ENCODE measurements around the gene HNRNPUL1.
"Not testable (repeated sequence)": the region's sequence is repeated elsewhere in the genome, so short reads cannot be mapped to it uniquely, and the experiment has no call there.

HNRNPUL1 gene

DNA sequence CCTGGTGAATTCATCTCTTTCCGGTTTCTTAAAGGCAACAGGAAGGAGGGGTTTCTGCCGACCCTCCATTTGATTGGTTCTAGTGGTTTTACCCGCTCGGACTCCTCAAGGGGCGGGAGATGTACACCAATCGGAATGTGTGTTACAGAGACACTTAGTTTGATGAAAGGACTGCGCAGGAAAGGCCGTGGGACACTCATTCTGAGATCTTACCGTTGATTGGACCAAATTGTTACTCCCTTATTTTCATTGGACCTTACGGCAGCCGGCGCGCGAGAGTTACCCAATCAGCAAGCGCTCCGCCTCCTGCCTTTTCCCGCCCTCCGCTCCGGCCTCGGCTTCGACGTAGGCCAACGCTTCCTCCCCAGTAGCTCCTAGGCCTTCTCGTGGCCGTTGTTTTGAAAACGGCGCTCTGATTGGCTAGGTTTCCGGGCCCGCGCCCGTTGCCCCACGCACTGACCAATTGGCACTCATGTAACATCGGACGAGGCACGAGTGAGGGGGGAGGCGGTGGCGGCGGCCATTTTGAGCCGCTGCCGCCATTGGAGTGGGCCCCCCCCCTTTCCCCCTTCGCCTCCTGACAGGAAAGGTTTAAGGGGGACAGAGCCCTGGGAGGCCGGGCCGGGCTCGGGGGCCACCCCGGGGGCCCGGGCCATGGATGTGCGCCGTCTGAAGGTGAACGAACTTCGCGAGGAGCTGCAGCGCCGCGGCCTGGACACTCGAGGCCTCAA is at the start of gene HNRNPUL1:
Gene HNRNPUL1 (plus strand): TSS at position 523 of the 731 bp plus-strand sequence. CDS start 132 bp downstream, at position 655.
- peak; percentile 98 for DNase-seq (ENCODE audit: low read depth)

DNA sequence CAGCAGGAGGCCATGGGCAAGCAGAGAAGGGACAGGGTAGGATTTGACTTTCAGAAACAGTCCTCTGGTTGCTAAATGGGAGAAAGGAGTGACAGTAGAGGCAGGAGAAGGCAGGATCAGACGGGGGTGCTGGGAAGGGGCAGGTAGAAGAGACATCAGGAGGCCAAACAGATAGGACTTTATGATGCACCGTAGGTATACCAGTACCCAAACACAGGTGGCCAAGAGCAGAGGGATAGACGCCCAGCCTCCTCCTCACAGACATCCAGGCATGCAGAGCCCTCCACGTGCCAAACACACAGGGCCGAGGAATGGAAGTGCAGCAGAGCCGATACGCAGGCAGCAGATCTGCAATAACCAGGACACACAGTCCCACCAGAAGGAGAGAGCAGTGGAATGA is 46.4 kb upstream of the HNRNPUL1 start:
- no peak for DNase-seq (ENCODE audit: low read depth)

DNA sequence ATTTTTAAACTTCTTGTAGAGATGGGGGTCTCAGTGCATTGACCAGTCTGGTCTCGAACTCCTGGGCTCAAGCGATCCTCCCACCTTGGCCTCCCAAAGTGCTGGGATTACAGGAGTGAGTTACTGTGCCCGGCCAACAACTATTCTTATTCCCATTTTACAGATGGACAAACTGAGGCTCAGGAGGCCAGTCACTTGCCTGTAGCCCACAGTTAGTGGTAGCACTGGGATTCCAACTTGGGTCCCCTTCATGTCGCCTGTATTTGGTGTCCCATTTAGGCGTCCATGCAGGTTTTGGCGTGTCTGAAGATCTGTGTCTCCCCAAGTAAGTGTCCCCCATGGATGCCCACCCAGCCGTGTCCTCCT is 45.9 kb upstream of the HNRNPUL1 start:
- DNase-seq (ENCODE audit: low read depth): no peak

DNA sequence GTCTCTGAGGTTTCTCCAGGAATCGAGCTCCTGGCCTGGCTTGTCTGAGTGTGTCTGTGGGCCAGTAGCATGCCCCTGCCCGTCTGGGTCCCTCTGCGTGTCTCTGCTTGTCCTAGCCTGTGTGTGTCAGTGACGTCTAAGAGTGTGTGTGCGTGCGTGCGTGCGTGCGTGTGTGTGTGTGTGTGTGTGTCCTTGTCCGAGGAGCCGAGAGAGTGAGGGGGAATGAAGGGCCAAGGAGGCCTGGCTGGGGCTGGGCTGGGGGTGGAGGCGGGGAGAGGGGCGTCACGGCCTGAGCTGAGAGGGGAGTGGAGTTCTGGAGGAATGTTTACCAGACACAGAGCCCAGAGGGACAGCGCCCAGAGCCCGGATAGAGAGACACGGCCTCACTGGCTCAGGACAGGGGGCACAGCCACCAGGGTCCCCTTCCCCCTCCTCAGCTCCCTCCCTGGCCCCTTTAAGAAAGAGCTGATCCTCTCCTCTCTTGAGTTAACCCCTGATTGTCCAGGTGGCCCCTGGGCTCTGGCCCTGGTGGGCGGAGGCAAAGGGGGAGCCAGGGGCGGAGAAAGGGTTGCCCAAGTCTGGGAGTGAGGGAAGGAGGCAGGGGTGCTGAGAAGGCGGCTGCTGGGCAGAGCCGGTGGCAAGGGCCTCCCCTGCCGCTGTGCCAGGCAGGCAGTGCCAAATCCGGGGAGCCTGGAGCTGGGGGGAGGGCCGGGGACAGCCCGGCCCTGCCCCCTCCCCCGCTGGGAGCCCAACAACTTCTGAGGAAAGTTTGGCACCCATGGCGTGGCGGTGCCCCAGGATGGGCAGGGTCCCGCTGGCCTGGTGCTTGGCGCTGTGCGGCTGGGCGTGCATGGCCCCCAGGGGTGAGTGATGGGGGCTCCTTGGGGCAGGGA is 45.3 kb upstream of the HNRNPUL1 start, which contains the start of gene AXL:
Gene AXL (plus strand): TSS at position 609 of the 893 bp plus-strand sequence. CDS start 170 bp downstream, at position 779.
- DNase-seq (ENCODE audit: low read depth): no peak

GRCh38 chr19:41219924-41220567 is 44.1 kb upstream of the HNRNPUL1 start:
- no peak for DNase-seq (ENCODE audit: low read depth)

- DNase-seq (ENCODE audit: low read depth): no peak
Observed at GRCh38 chr19:41220811-41221210, 43.4 kb upstream of the HNRNPUL1 start.

DNA sequence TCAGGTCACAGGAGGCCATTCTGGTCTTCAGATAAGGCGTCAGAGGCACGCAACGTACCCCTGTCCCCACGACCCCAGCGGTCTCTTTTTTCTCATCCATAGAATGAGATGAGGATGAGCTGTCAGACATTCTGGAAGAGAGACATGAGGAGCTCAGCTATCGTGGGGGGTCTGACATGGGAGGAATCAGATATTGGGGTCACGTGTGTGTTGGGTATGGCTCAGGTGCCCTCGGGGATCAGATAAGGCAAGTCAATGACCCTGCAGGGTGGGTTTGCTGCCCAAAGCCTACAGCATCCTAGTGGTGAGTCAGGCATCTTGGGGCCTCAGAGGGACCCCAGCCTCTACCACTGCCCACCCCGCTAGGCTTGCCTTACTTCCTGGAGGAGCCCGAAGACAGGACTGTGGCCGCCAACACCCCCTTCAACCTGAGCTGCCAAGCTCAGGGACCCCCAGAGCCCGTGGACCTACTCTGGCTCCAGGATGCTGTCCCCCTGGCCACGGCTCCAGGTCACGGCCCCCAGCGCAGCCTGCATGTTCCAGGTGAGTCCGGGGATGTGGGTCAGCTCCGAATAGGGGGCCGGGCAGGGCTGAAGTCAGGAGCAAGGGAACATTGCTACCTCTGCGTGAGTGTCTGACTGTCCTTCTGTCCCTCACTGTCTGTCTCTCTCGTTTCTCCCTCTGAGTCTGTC is 42.5 kb upstream of the HNRNPUL1 start:
- no peak for DNase-seq (ENCODE audit: low read depth)

DNA sequence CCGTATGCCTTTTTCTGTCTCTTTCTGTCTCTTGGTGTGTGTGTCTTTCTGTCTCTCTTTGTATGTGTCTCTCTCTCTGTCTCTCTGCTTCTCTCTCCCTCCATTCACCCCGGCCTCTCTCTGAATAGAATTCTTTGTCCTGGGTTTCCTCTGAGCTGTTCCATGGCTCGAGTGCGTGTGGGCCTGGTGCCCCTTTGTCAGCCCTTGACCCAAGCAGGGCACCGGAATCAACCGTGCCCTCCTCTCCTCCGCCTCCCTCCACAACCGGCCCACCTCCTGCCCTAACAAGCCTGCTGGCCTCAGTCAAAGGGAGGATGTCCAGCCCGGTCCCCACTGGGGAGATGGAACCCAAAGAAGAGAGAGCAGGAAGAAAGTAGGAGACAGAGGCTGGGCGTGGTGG is 41.9 kb upstream of the HNRNPUL1 start:
- no peak for DNase-seq (ENCODE audit: low read depth)

DNA sequence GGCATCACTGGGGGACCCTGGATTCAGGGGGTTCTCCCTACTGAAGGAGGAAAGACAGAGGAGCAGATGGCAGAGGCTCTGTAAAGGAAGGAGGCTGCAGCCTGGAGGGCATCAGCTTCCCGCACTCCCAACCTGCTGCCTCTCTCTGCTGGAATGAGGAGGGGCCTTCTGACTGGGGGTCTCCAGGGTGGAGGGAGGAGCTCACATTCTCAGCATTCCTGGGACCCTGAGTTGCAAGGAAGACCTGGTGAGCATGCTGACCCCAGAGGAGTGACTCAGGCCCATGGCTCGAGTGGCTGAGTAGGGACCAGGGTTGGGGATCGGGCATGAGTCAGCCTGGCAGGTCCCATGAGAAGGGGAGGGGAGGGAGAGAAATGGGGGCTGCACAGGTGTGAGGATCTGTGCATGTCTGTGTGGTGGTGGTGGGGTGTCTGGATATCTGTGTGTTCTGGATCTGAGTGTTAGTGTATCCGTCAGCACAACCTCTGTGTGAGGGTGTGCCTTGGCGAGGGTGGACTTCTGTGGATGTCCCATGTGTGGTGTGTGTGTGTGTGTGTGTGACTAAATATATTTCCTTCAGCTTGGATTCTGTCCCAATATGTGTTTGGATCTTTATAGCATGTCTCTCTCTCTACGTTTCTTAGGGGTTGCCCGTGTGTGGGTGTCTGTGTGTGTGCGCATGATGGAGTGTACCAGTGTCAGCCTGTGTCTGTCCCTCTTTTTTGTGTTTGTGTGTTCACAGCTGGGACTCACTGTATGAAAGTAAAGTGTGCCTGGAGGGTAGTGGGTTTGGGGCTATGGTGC is 40.5 kb upstream of the HNRNPUL1 start:
- DNase-seq (ENCODE audit: low read depth): no peak

DNA sequence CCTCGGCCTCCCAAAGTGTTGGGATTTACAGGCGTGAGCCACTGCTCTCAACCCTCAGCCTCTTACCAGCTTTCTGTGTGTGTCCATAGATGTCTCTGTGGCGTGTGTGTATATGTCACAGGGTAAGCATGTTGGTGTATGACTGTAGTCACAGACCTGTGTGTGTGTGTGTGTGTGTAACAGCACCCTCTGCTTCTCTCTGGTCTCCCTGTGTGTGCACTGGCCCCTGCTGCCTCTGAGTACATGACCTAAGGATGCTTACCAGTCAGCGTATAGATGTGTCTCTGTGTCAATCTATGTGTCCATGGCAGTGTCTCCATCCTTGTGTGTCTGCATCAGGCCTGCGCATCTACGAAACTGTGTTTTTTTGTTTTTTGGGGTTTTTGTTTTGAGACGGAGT is 39.5 kb upstream of the HNRNPUL1 start:
- DNase-seq (ENCODE audit: low read depth): no peak

- DNase-seq (ENCODE audit: low read depth): peak; percentile 29
Observed at GRCh38 chr19:41225238-41226052, 38.7 kb upstream of the HNRNPUL1 start.

GRCh38 chr19:41226053-41226873 is 37.9 kb upstream of the HNRNPUL1 start:
- DNase-seq (ENCODE audit: low read depth): peak; percentile 11

DNA sequence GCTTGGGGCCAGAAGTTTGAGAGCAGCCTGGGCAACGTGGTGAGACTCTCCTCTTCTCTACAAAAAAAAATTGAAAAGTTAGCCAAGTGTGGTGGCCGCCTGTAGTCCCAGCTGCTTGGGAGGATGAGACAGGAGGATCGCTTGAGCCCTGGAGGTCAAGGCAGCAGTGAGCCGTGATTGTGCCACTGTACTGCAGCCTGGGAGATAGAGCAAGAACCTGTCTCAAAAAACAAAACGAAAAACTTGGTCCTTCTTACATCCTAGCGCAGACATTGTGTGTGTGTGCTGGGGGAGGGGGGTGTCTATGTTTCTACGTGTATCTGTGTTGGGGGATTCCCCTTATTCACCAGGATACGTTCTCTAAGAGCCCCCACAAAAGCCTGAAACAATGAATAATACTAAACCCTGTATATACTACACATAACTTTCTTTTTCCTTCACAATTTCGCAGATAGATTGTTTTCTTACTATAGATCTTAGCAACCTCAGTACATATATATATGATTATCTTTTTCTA is 37.2 kb upstream of the HNRNPUL1 start:
- no peak for DNase-seq (ENCODE audit: low read depth)

- no peak for DNase-seq (ENCODE audit: low read depth)
Observed at GRCh38 chr19:41228486-41228885, 35.7 kb upstream of the HNRNPUL1 start.

- DNase-seq (ENCODE audit: low read depth): not testable (repeated sequence)
Observed at GRCh38 chr19:41229338-41229737, 34.8 kb upstream of the HNRNPUL1 start.

GRCh38 chr19:41230067-41230857 is 33.9 kb upstream of the HNRNPUL1 start:
- no peak for DNase-seq (ENCODE audit: low read depth)

DNA sequence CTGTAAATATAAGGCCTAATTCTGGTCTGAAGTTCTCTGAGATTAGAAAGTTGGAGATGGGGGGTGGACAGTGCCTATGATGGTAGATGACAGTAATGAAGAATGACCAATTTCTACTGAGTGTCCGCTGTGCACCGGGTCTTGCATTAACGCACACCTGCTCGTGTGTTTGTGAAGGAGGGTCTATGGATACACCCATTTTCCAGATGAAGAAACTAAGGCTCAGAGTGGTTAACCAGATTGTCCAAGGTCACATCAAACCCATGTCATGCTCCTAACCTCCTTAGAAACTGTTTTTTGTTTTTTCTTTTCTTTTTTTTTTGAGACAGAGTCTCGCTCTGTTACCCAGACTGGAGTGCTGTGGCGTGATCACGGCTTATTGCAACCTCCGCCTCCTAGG is 31.5 kb upstream of the HNRNPUL1 start:
- DNase-seq (ENCODE audit: low read depth): no peak

- DNase-seq (ENCODE audit: low read depth): no peak
Observed at GRCh38 chr19:41233748-41234240, 30.4 kb upstream of the HNRNPUL1 start.
